HUDEP-2 (cell line): ENCODE measurements around the gene SNX10.

ENCODE experiments used
- DNase-seq, 76 experiments: peaks; one replicate each; lab custom pipeline; 2025; ENCODE audit not compliant: unreplicated experiment in 76 of 76; lab: John Stamatoyannopoulos, UW

Gene SNX10

GRCh38 chr7:26332698-26333097 is 41.0 kb downstream of the SNX10 start:
- DNase-seq, result no peak

GRCh38 chr7:26334166-26334859 is 42.7 kb downstream of the SNX10 start:
- DNase-seq, result no peak

GRCh38 chr7:26337232-26337865 is 45.7 kb downstream of the SNX10 start:
- no peak for DNase-seq

DNA sequence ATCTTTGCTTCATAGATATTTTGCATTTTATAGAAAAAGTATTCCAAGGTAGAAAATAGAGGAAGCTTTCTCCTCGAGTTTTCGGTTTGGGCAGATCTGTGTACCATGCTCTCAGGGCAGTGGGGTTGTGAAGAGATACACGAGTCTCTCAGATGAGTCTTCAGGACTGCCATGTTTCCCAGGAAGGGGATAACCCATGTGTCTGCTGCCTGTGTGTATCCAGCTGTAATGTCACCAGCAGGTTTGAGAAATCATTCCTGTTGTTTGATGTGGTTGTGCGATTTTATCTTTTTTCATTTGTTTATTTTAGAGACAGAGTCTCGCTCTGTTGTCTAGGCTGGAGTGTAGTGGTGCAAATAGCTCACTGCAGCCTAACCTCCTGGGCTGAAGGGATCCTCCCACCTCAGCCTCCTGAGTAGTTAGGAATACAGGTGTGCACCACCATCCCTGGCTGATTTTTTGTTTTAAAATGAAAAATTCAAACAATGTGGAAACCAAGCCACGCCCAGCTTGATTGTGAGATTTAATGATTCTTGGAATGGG is 48.9 kb downstream of the SNX10 start:
- DNase-seq, result no peak

- no peak for DNase-seq
Measured at GRCh38 chr7:26343320-26343832, 51.7 kb downstream of the SNX10 start.

- DNase-seq, result no peak
Measured at GRCh38 chr7:26343837-26344236, 52.2 kb downstream of the SNX10 start.

GRCh38 chr7:26345202-26345601 is 53.5 kb downstream of the SNX10 start:
- no peak for DNase-seq

GRCh38 chr7:26345837-26346236 is 54.2 kb downstream of the SNX10 start:
- DNase-seq, result no peak

GRCh38 chr7:26346611-26347203 is 55.0 kb downstream of the SNX10 start:
- no peak for DNase-seq

DNA sequence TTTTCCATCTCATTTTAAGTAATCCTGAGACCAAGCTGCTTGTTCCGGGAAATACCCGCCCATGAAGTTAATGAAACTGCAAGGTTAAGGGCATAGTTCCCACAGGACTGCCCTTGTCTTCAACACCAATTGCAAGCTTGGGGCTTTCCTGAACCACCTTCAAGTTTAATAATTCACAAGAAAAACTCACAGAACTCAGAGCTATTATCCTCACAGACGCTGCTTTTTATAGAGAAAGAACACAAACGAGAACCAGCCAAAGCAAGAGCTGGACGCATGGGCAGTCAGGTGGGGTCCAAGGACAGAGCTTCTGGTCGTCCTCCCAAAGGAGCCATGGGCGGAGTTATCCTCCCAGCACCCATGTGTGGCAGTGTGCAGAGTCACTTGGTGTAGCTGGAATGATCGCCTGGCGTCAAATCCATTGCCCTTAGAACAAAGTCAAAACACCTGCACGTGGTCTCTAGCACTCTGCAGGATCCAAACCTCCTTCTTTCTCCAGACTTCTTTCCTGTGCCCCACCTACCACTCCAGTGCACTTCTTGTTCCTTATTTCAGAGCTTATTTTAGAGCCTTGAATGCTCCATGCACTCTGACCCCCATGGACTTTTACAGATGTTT is 56.7 kb downstream of the SNX10 start:
- DNase-seq, result no peak

DNA sequence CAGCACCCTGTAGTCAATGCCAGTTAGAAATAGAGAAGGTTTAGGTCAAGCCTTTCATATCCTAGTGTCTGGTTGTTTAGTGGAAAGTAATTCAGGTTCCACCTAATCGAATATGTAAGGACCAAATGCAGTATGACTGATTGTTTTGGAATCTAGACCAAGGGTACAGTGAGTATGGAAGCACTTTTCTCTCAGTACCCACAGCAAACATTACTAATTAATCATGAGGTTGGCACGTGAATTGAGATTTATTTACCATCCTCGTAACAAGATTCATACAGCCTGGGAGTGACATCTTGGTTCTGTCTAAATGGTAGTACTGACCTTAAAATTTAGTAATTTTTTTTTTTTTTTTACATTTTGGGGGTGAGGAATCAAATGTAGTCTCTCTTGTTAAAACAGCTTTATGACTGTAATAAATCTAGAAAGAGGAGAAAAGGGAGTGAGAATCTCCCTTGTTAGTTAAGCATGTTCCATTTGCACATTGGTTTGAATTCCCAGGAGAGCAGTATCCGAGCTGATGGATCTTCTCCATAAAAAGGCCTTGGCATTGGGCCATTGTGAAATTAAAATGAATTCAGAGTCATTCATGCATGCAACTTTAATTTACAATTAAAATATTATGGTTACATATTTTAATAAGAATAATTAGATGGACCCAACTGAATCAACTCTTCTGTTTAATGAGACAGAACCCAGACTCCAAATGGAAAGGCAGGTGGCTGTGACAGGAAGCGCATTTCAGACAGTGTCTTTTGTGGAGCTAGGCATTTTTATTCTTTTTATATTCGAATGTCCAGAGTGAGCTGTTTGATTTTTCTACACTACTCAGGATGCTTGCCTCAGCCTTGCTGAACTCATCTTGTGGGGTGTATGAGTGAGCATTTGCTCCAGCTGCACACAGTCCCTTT is 57.6 kb downstream of the SNX10 start:
- no peak for DNase-seq

DNA sequence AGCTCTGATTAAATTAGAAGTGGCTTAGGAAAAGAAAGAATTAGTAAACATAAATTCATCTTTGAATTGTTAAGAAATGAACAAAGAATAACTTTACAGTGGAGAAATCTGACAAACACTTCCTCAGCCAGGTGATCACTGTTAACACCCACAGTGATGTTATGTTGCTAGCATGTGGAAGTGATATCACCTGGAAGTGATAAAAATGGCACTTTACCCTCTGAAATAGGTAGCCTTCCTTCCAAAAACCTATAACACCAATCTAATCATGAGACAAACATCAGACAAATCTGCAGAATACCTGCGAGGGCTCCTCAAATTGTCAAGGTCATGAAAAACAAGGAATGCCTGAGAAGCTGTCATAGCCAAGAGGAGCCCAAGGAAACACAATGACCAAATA is 59.5 kb downstream of the SNX10 start:
- DNase-seq, result no peak

GRCh38 chr7:26356229-26356628 is 64.6 kb downstream of the SNX10 start:
- DNase-seq, result no peak

DNA sequence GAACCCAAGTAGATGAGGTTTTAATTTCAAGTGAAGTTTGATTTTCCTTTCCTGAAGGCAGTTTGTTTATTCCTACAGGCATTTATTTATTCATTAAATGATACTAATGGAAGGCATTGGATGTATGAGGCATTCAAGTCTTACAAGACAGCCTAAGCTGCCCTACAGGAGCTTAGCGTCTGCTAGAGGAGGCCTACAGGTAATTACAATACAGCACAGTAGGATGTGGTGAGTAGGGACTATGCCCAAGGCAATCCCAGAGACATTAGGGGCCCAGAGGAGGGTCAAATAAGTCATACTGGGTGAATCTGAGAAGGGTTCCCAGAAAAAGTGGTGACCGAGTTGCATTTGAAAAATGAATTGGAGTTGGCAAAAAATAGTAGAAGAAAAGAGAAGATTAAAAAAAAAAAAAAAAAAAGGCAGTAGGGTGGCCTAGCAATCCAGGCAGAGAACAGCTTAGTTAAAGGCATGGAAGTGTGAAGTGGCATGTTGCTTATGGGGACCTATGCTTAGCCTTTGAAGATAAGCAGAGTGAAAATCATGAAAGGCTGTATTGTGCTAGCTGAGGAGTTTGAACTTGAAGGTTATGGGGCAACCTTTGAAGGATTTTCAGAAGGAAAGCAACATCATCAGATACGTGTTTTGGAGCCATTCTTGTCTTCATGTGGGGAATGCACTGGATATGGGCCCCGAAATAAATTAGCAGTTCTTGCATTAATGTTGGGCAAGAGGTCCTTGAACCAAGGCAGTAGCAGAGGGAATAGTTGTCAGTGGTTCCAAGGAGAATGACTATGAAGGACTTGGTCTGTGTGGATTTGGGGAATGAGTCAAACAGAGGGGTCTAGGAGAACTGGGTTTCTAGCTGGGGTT is 65.5 kb downstream of the SNX10 start:
- no peak for DNase-seq

GRCh38 chr7:26357799-26358151 is 66.1 kb downstream of the SNX10 start:
- no peak for DNase-seq

DNA sequence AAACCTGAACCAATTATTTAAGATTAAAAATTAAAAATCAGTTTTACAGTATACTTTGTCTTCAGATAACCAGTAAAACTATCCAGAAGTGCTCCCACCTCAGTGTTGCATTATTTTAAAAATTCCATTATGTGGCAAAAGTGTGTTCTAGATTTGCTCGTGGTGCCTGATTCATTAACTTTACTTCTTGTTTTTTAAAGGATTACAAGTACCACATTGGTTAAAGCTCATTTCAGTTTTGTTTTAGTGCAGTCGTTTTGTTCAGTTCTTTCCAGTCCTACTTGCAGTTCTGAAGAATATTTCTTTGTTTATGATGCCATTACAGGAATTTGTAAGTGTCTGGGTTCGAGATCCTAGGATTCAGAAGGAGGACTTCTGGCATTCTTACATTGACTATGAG is 69.0 kb downstream of the SNX10 start:
- DNase-seq, result no peak

DNA sequence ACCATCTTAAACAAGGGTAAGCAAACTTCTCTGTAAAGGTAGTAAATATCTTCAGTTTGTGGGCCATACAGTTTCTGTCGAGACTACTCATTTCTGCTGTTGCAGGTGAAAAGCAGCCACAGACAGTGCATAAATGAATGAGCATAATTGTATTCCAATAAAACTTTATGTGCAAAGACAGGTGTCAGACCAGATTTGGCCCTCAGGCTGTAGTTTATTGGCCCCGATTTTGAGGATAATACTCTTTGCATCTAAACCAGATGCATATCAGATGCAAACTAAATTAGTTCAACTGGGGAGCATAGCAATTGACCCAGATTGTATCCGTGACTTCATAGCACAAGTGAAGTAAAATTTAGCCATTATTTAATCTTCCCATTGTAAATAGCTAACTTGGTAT is 70.0 kb downstream of the SNX10 start:
- no peak for DNase-seq

DNA sequence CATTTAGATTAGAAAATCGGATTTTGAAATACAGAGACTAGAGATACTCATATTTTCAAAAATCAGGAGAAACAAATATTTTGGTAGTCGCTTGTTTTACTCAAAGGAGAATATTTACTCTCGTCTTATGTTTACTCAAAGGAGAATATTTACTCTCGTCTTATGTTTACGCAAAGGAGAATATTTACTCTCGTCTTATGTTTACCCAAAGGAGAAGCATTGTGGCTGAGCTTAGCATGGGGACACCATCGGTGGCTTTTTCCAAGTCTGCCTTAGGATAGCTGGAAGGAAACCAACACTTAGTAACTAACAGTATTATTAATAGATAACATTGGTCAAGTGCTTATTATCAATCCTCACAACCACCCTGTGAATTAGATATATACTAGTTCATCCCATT is 71.8 kb downstream of the SNX10 start:
- no peak for DNase-seq
